Skin of body (tissue), 2 donors: ENCODE measurements around the gene KIF2C. TPM values are rescaled to one million over a fixed set of nuclear protein-coding genes. Genes with fewer than 3 reads are reported as not detected.

Experiments used
- DNase-seq: peaks from one replicate; lab custom pipeline; 2025; lab: John Stamatoyannopoulos, UW
- total RNA-seq: library from RNA; depleted of rRNA; stranded (reverse); fragments of >200 nt; gene quantifications from one replicate; pipeline ENCODE4 v1.2.3, GENCODE V29; 2014

The KIF2C gene
- total RNA-seq, 1 donor from 2014 or later, result 10.1 TPM

DNA sequence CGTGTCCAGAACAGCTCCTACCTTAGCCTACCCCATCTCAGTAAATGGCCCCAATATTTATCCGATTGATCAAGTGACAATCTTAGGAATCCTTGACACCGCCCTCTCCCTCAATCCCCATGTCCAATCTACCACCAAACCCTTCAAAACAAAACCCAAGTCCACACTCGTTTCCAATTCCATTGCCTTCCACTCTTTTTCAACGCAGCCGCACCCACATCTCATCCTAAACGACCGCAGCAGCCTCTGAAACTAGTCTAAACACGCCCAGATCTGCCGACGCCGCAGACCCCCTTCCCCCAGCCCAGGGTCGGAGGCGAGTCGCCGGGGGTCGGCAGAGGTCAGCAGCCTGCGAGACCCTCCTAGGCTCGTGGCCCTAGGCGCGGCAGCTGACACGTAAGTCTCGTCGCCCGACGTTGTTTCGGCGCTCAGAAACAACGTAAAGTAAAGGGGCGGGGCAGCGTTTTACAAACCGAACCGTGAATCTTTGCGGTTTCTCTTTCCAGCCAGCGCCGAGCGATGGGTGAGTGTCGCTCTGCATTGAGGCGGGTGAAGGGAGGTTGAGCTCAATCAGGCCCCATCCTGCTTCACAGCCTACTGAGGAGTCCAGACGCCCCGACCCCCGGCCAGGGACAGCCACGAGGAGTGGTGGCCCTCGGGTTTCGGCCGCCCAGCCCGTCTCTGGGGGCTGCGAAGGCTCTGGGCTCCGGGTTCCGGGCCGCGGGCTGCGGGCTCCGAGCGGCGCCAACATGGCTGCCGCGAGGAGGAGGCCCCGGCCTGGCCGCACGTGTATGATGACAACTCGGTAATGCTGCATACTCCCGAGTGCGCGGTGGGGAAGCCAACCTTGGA is 35.7 kb downstream of the KIF2C start, which contains the start of gene RPS8:
Gene RPS8 (plus strand): TSS at position 463 of the 852 bp plus-strand sequence. CDS start 57 bp downstream, at position 520.
- peak; percentile 95 for DNase-seq

- DNase-seq, result no peak
Measured at GRCh38 chr1:44775930-44776729, 36.5 kb downstream of the KIF2C start.

GRCh38 chr1:44776730-44777068 is 37.1 kb downstream of the KIF2C start:
- no peak for DNase-seq

DNA sequence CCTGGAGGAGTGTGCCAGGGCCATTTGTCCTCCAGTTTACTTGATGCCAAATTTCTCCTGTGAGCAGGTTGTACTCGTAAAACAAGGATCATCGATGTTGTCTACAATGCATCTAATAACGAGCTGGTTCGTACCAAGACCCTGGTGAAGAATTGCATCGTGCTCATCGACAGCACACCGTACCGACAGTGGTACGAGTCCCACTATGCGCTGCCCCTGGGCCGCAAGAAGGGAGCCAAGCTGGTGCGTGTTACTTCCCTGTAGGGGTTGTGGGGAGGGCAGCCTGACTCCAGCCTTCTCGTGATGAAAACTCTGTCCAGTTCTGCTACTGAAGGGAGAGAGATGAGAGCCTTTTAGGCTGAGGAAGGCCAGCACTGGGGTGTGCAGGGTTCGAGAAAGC is 37.9 kb downstream of the KIF2C start:
- DNase-seq, result no peak

- no peak for DNase-seq
Measured at GRCh38 chr1:44777969-44778635, 38.5 kb downstream of the KIF2C start.

DNA sequence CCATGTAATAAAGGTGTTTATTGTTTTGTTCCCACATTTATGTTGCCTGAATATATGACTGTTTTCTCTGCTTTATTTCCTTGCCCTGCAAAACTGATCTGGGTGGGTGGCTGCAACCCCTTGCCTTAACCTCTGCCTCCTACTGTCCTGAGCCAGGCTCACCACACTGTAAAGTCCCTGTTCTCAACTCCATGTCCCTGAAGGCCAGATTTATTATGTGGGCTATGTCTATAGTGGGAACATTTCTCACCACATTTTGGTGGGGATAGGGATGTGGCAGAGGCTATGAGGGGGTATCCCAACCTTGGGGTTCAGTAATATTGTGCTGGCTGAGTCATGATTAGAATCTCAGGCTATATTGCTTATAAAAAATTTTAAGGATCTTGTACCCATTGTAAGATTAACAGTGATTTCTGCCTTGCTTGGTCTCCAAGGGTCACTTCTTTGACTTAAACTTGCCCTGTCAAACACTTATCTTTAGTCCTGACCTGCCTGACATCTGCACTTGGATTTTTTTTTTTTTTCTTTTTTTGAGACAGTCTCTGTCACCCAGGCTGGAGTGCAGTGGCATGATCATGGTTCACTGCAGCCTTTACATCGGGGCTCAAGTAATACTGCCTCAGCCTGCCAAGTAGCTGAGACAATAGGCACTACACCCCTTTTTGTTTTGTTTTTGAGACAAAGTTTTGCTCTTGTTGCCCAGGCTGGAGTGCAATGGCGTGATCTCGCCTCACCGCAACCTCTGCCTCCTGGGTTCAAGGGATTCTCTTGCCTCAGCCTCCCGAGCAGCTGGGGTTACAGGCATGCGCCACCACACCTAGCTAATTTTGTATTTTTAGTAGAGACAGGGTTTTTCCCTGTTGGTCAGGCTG is 39.3 kb downstream of the KIF2C start:
- no peak for DNase-seq

DNA sequence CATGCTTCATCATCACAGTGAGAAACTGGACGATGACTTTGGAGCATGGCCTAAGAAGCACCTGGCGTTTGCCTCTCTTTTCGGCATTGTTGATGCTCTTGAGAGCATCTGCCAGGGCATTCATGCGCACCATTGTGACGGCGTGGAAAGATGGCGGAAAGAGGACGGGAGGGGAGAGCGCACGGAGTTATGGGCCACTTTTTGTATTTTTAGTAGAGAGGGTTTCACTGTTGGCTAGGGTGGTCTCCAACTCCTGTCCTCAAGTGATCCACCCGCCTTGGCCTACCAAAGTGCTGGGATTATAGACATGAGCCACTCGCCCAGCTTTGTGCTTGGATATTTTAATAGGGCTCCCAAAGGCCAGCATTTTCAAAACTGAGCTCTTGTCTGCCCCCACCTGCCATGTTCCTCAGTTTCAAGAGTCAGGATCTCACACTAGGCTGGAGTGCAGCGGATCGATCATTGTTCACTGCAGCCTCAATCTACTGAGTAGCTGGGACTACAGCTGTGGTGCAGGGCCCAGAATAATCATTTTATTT is 41.0 kb downstream of the KIF2C start:
- no peak for DNase-seq

- DNase-seq, result no peak
Measured at GRCh38 chr1:44783697-44784093, 44.1 kb downstream of the KIF2C start.

DNA sequence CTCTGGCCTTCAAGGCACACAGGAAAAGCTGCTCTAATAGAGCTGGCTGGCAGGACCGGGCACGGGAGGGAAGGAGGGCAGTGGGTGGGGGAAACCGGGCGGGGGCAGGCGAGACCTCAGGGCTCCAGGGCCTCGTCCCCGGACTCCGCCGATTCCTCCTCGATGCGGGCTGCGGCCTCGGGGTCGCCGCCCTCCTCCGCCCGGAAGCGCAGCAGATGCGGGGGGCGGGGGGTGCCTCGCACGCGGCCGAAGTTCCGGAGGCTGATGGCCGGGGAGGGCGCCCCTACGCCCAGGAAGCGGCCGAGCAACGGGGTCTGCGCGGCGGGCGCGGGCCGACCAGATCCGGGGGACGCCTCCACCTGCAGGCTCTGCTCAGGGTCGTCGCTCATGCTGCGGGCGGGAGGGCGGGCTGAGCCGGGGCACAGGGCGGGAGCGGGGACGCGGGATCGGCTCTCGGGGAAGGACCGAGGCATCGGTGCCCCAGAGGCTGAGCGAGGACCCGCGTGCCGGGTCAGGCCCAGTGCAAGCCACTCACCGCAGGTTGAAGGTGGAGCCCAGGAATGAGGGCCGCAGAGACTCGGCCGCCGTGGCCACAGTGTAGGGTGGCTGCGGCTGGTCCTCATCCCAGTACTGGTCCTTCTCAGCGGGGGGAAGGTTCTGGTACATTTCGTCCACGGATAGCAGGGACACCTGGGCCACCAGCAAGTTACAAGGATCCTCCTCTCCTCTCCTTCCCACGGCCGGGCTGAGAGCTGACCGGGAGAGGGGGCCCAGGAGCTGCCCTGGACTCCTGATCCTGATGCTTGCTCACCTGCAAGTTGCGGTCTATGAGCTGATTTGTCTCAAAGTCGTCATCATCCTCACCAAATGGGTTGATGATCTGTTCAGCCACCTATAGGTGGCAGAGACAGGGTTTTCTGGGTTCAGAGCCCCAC is 44.7 kb downstream of the KIF2C start:
- DNase-seq, result no peak

DNA sequence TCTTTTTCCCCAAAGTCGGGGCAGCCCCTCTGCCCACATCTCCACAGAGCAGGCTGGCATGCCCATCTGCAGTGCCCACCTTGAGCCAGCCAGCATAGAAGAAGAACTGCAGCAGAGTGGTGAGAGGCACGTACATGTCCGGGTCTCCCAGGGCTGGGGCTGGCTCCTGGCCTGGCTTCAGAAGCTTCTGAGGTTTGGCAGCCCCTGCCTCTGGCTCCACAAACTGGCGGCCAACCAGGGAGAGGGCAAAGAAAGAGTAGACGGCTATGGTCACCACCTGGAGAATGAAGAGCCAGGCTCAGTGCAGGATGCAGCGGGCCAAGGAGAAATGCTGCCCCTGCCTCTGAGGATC is 45.4 kb downstream of the KIF2C start:
- no peak for DNase-seq

DNA sequence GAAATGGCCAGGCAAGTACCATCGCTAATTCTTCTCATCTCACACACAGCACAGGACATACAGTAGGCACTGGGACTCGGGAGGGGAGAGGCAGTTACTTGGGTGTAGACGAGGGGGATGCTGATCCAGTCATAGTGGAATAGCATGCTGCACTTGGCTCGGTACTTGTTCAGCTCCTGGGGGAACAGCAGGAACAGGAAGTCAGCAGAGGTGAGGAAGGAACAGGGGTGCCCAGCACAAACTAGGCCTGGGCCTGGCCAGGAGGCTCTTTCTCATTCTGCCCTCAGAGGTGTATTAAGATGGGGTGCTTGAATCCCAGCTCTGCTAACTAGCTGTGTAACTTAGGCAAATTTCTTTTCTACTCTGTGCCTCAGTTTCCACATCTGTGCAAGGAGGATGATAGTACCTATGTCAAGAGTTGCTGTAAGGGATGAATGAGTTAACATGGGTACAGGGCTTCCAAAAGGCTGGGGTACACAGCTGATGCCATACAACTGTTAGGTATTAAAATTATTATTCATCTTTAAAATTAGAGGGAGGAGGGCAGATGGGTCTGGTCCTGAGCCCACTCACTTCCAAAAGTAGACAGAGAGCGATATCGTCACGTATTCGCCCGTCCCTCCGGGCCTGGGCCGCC is 46.0 kb downstream of the KIF2C start:
- no peak for DNase-seq

DNA sequence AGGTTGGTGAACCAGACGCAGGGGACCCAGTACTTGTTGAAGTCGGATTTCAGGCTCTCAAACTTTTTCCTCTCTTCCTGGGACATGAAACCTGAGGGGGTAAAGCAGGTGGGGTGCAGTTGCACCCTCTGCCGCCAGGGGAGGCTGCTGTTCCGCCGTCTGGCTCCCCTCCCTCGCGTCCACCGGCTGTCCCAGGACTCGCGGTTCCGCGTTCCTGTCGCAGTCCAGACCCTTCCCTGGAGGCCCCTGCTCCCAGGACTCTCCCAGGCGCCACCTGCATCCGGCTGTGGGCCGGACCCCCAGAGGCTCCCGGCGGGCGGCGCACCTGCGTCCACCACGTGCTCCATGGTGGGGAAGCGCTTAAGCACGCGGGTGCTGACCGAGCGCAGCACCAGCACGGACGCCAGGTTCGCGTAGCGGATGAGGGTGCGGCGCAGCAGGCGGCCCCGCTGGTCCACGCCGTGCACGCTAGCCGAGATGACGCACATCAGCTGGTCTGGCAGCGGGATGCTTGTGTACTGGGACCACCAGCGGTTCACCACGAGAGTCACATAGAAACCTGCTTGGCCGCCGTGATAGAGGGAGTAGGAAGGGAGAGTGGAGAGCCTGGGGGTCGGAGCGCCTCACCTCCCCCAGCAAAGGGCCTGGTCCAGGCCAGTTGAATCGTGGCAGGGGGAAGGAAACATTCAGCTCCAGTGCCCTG is 46.7 kb downstream of the KIF2C start:
- DNase-seq, result peak; percentile 61

GRCh38 chr1:44786841-44787426 is 47.3 kb downstream of the KIF2C start:
- DNase-seq, result no peak

GRCh38 chr1:44787506-44787905 is 47.9 kb downstream of the KIF2C start:
- no peak for DNase-seq

DNA sequence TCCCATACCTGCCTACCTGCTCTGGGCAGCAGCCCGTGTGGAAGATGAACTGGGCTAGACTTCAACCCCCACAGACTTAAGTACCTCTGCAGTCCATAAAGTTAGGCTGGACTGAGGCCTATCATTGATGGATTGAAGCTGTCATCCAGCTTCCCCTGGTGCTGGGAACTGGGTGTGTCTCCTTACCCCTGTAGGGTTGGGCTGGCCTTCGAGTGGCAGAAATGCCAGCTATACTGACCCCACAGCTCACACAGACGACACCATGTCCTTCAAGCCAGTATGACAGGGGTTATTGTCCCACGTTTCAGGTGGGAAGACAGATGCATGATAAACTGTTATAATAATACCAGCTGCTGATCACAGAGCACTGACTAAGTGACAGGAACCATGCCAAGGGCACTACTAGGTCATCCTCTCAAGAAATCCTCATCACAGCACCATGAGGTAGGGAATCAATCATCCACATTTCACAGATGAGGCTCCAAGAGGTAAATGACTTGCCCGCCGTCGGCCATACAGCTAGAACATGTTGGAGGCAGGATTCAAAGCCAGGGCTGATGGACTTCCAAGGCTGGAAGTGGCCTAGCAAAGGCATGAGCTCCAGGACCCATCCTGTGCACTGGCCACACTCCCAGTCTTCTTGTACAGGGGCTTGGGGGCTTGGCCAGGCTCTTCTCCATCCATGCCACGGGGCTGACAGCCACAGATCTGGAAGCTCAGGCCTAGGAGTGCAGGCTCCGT is 48.7 kb downstream of the KIF2C start, which contains the start of gene BEST4:
Gene BEST4 (minus strand): TSS at position 51 of the 741 bp plus-strand sequence. CDS start 465 bp downstream, outside the sequence.
- no peak for DNase-seq

- no peak for DNase-seq
Measured at GRCh38 chr1:44790968-44791801, 51.5 kb downstream of the KIF2C start.
